GM23248 (cell line): ENCODE measurements around the gene GUCA2A.

Experiments used
- EZH2 ChIP-seq: fragments of 200-600 bp; sonication (generic); IDR thresholded peaks from 2 replicates; pipeline ENCODE4 v1.6.1; 2018; ENCODE audit warnings: antibody characterized with exemption, mild to moderate bottlenecking; ENCODE audit not compliant: insufficient read depth, poor library complexity, severe bottlenecking
- EZH2phosphoT487 ChIP-seq: fragments of 200-600 bp; sonication (generic); IDR thresholded peaks from 2 replicates; pipeline ENCODE4 v1.6.1; 2018; ENCODE audit warnings: antibody characterized with exemption, moderate library complexity, mild to moderate bottlenecking, low read depth; ENCODE audit not compliant: insufficient read depth

GRCh38 chr1:42145389-42145716 is 19.2 kb downstream of the GUCA2A start:
- no peak for TF ChIP-seq EZH2phosphoT487
- no peak for TF ChIP-seq EZH2
